HAP-1 (cell line): ENCODE measurements around the gene TLE2.
"Not testable (repeated sequence)": the region's sequence is repeated elsewhere in the genome, so short reads cannot be mapped to it uniquely, and the experiment has no call there.

Experiments used
- DNase-seq, 2 experiments: peaks; one replicate each; pipeline ENCODE4 v3.0.0-alpha.2; 2016 to 2020; ENCODE audit warnings: low spot score in 2 of 2
- H3K27me3 ChIP-seq: fragments of 250-450 bp; sonication (Bioruptor Pico); 2 replicates; pipeline ENCODE4 v1.5.1; 2020; ENCODE audit warnings: low read depth, mild to moderate bottlenecking, moderate library complexity
- H3K36me3 ChIP-seq: fragments of 250-450 bp; sonication (Bioruptor Pico); replicated peaks from 2 replicates; pipeline ENCODE4 v1.5.1; 2020; ENCODE audit warnings: mild to moderate bottlenecking
- H3K4me1 ChIP-seq: fragments of 250-450 bp; sonication (Bioruptor Pico); 2 replicates; pipeline ENCODE4 v1.5.1; 2020; ENCODE audit warnings: mild to moderate bottlenecking
- H3K4me3 ChIP-seq: fragments of 250-450 bp; sonication (Bioruptor Pico); 2 replicates; pipeline ENCODE4 v1.5.1; 2020; ENCODE audit warnings: mild to moderate bottlenecking, moderate library complexity
- H3K9me3 ChIP-seq: fragments of 250-450 bp; sonication (Bioruptor Pico); 2 replicates; pipeline ENCODE4 v1.5.1; 2020; ENCODE audit warnings: mild to moderate bottlenecking, moderate library complexity
- in situ Hi-C: fragments of 300-500 bp; cut with MboI; formaldehyde crosslinking; loops from 3 replicates; pipeline ENCODE4 v1.14.3; 2020; ENCODE audit warnings: low sequenced_read_pairs, inconsistent platforms, mixed read lengths

TLE2 gene

GRCh38 chr19:2970201-2970835, 58.8 kb downstream of the TLE2 start:
- Histone ChIP-seq H3K4me1 (peaks cover 6% of the 10 kb centered on the region), H3K4me3 (no peak overlapping the region), H3K9me3 (no peaks in the 10 kb centered on the region), H3K36me3 (no peaks in the 10 kb centered on the region), H3K27me3 (no peaks in the 10 kb centered on the region)
- DNase-seq, result no peak
- in situ Hi-C loops, result no loop called here

- H3K4me3 ChIP-seq, result no peak overlapping the region
- no peaks in the 10 kb centered on the region for H3K36me3 ChIP-seq
- no peaks in the 10 kb centered on the region for H3K27me3 ChIP-seq
- no peak for DNase-seq
- no peaks in the 10 kb centered on the region for H3K9me3 ChIP-seq
- in situ Hi-C loops, result no loop called here
- H3K4me1 ChIP-seq, result no peaks in the 10 kb centered on the region
Measured at GRCh38 chr19:2969104-2969504, 60.0 kb downstream of the TLE2 start.

GRCh38 chr19:2967972-2968371, 61.1 kb downstream of the TLE2 start:
- DNase-seq, result no peak
- in situ Hi-C loops, result no loop called here
- H3K9me3 ChIP-seq, result no peaks in the 10 kb centered on the region
- no peak overlapping the region for H3K4me3 ChIP-seq
- H3K27me3 ChIP-seq, result no peaks in the 10 kb centered on the region
- no peaks in the 10 kb centered on the region for H3K4me1 ChIP-seq
- H3K36me3 ChIP-seq, result no peaks in the 10 kb centered on the region

- H3K27me3 ChIP-seq, result no peaks in the 10 kb centered on the region
- no peaks in the 10 kb centered on the region for H3K36me3 ChIP-seq
- in situ Hi-C loops, result loop anchor here (5.0 kb wide), 1 partner anchor 137 kb away; no protein-coding TSS in a partner anchor
- DNase-seq, result no peak
- H3K4me1 ChIP-seq, result no peaks in the 10 kb centered on the region
- H3K4me3 ChIP-seq, result no peak overlapping the region
- H3K9me3 ChIP-seq, result no peaks in the 10 kb centered on the region
Measured at GRCh38 chr19:2964874-2965273, 64.2 kb downstream of the TLE2 start.

GRCh38 chr19:2963631-2964030, 65.4 kb downstream of the TLE2 start:
- not testable (repeated sequence) for DNase-seq, H3K36me3 ChIP-seq, H3K4me3 ChIP-seq, H3K9me3 ChIP-seq, H3K4me1 ChIP-seq, H3K27me3 ChIP-seq
- in situ Hi-C loops, result loop anchor here (5.0 kb wide), 1 partner anchor 139 kb away; no protein-coding TSS in a partner anchor

GRCh38 chr19:2963122-2963521, 66.0 kb downstream of the TLE2 start:
- H3K9me3 ChIP-seq, result no peaks in the 10 kb centered on the region
- H3K4me1 ChIP-seq, result no peaks in the 10 kb centered on the region
- no peaks in the 10 kb centered on the region for H3K36me3 ChIP-seq
- in situ Hi-C loops, result loop anchor here (5.0 kb wide), 1 partner anchor 139 kb away; no protein-coding TSS in a partner anchor
- DNase-seq, result no peak
- no peak overlapping the region for H3K4me3 ChIP-seq
- H3K27me3 ChIP-seq, result no peaks in the 10 kb centered on the region

GRCh38 chr19:2962018-2962670, 66.9 kb downstream of the TLE2 start:
- Histone ChIP-seq H3K4me1 (no peaks in the 10 kb centered on the region), H3K27me3 (no peaks in the 10 kb centered on the region; the same call in 1 of the 2 replicates), H3K36me3 (no peaks in the 10 kb centered on the region), H3K4me3 (no peak overlapping the region), H3K9me3 (no peaks in the 10 kb centered on the region)
- peak; percentile 79 to 81 for DNase-seq
- in situ Hi-C loops, result loop anchor here (5.0 kb wide), 1 partner anchor 140 kb away; no protein-coding TSS in a partner anchor

- no peaks in the 10 kb centered on the region for H3K4me1 ChIP-seq
- H3K27me3 ChIP-seq, result no peaks in the 10 kb centered on the region; the same call in 1 of the 2 replicates
- no peaks in the 10 kb centered on the region for H3K36me3 ChIP-seq
- DNase-seq, result no peak
- no peaks in the 10 kb centered on the region for H3K9me3 ChIP-seq
- no peak overlapping the region for H3K4me3 ChIP-seq
- in situ Hi-C loops, result loop anchor here (5.0 kb wide), 1 partner anchor 142 kb away; no protein-coding TSS in a partner anchor
Measured at GRCh38 chr19:2960120-2960519, 69.0 kb downstream of the TLE2 start.

GRCh38 chr19:2957160-2957559, 71.9 kb downstream of the TLE2 start:
- Histone ChIP-seq H3K9me3 (no peaks in the 10 kb centered on the region), H3K4me3 (no peak overlapping the region), H3K27me3 (no peaks in the 10 kb centered on the region; the same call in 1 of the 2 replicates), H3K4me1 (no peaks in the 10 kb centered on the region), H3K36me3 (no peaks in the 10 kb centered on the region)
- no peak for DNase-seq
- in situ Hi-C loops, result loop anchor here (10.0 kb wide), 1 partner anchor 208 kb away; no protein-coding TSS in a partner anchor

- Histone ChIP-seq H3K27me3 (no peaks in the 10 kb centered on the region; the same call in 1 of the 2 replicates), H3K9me3 (no peaks in the 10 kb centered on the region), H3K36me3 (peaks cover 3% of the 10 kb centered on the region; the same call in 1 of the 2 replicates), H3K4me1 (peaks cover 6% of the 10 kb centered on the region), H3K4me3 (no peak overlapping the region)
- in situ Hi-C loops, result loop anchor here (10.0 kb wide), 1 partner anchor 212 kb away; no protein-coding TSS in a partner anchor
- no peak for DNase-seq
Measured at GRCh38 chr19:2952953-2953481, 76.1 kb downstream of the TLE2 start.

GRCh38 chr19:2950286-2951124, 78.6 kb downstream of the TLE2 start:
- in situ Hi-C loops, result loop anchor here (10.0 kb wide), 1 partner anchor 214 kb away; no protein-coding TSS in a partner anchor
- peak; percentile 98 to 100 for DNase-seq
- peaks cover 3% of the 10 kb centered on the region; the same call in 1 of the 2 replicates for H3K36me3 ChIP-seq
- peak overlapping the region; percentile 82 for H3K4me3 ChIP-seq
- H3K9me3 ChIP-seq, result no peaks in the 10 kb centered on the region
- H3K27me3 ChIP-seq, result no peaks in the 10 kb centered on the region
- peaks cover 6% of the 10 kb centered on the region for H3K4me1 ChIP-seq

GRCh38 chr19:2949939-2950285, 79.2 kb downstream of the TLE2 start:
- in situ Hi-C loops, result loop anchor here (10.0 kb wide), 1 partner anchor 215 kb away; no protein-coding TSS in a partner anchor
- Histone ChIP-seq H3K9me3 (no peaks in the 10 kb centered on the region), H3K27me3 (no peaks in the 10 kb centered on the region), H3K4me3 (peak overlapping the region; percentile 82), H3K4me1 (peaks cover 9% of the 10 kb centered on the region), H3K36me3 (peaks cover 3% of the 10 kb centered on the region; the same call in 1 of the 2 replicates)
- peak; percentile 13 to 14 for DNase-seq
